ENCODE measurements around the gene UBL3. TPM values are rescaled to one million over a fixed set of nuclear protein-coding genes. Genes with fewer than 3 reads are reported as not detected.

UBL3 gene
- total RNA-seq, 1 experiment from 2014 or later: 11.1 TPM

DNA sequence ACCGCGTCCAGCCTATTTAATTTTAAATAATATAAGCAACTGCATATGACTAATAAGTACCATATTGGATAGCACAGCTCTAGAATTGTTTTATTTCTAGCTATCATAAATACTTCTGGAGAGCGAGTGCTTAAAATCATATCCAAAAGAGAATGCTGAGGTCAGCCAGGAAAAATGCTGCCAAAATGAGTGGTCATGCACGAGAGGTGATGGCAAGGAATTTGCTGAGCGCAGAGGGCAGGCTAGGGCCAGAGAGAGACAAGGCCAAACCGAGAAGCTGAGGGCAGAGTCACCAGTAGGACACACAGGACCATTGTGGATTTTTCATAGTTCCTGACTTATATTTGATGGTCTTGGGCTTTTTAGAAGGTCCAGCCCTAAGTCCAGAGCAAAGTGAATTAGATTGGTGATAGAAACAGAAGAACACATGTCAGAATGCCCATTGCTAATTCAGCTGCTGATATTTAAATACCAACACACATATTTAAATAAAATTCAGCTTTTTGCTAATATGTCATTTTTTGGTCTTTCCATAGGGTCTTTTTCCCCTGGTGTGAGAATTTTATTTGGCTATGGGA is 33.6 kb upstream of the UBL3 start:
- Histone ChIP-seq H3K4me1 (ENCODE audit: control insufficient read depth, insufficient read depth, low read length) (no peaks in the 10 kb centered on the region), H3K4me3 (ENCODE audit: low read depth in 2 of 2, low read length in 2 of 2) (no peak overlapping the region), H3K9me3 (ENCODE audit: control insufficient read depth, insufficient read depth, low read depth, low read length) (no peaks in the 10 kb centered on the region), H3K27ac (ENCODE audit: low read length) (no peak overlapping the region), H3K36me3 (ENCODE audit: control insufficient read depth, insufficient read depth, low read length) (no peaks in the 10 kb centered on the region), H3K27me3 (ENCODE audit: control insufficient read depth, insufficient read depth, low read length) (no peaks in the 10 kb centered on the region)
- ChIA-PET CTCF (no interaction called here), POLR2A (no interaction called here)
- in situ Hi-C loops (cut with HindIII; ENCODE audit: low pct_unique_long_range_greater_than_20kb, low sequenced_read_pairs): no loop called here
- DNase-seq (ENCODE audit: low read depth, low spot score): no peak
- intact Hi-C loops (cut with micrococcal nuclease; ENCODE audit: unreplicated experiment): no loop called here
- no TSS peak for BruUV-seq (replicated peaks)
- no peak for ATAC-seq
- TF ChIP-seq SIN3A (IDR thresholded peaks at IDR 0.05; ENCODE audit: borderline replicate concordance, insufficient read depth, low read depth, low read length) (no peak), TCF7L2 (IDR thresholded peaks at IDR 0.05; ENCODE audit: low read depth, low read length) (no peak)
- TF ChIP-seq, protein P1, sequence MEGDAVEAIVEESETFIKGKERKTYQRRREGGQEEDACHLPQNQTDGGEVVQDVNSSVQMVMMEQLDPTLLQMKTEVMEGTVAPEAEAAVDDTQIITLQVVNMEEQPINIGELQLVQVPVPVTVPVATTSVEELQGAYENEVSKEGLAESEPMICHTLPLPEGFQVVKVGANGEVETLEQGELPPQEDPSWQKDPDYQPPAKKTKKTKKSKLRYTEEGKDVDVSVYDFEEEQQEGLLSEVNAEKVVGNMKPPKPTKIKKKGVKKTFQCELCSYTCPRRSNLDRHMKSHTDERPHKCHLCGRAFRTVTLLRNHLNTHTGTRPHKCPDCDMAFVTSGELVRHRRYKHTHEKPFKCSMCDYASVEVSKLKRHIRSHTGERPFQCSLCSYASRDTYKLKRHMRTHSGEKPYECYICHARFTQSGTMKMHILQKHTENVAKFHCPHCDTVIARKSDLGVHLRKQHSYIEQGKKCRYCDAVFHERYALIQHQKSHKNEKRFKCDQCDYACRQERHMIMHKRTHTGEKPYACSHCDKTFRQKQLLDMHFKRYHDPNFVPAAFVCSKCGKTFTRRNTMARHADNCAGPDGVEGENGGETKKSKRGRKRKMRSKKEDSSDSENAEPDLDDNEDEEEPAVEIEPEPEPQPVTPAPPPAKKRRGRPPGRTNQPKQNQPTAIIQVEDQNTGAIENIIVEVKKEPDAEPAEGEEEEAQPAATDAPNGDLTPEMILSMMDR (IDR thresholded peaks at IDR 0.05): no peak

DNA sequence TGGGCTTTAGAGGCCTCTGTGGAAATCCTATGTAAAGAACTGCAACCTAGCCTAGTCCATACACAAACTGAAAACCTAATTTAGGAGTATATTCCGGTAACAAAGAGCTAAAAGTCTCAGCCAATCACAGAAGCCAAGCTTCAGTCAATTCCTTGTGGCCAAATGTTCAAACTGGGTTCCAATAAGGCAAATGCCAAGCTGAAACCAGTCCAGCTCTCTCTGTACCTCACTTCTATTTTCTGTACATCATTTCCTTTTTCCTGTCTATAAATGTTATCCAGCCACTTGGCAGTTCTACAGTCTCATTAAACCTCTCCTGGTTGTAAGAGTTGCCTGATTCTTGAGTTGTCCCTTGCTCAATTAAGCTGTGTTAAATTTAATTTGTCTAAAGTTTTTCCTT is 31.7 kb upstream of the UBL3 start:
- Histone ChIP-seq H3K27me3 (ENCODE audit: control insufficient read depth, insufficient read depth, low read length) (no peaks in the 10 kb centered on the region), H3K36me3 (ENCODE audit: control insufficient read depth, insufficient read depth, low read length) (no peaks in the 10 kb centered on the region), H3K4me1 (ENCODE audit: control insufficient read depth, insufficient read depth, low read length) (no peaks in the 10 kb centered on the region), H3K9me3 (ENCODE audit: control insufficient read depth, insufficient read depth, low read depth, low read length) (no peaks in the 10 kb centered on the region), H3K4me3 (ENCODE audit: low read depth in 2 of 2, low read length in 2 of 2) (no peak overlapping the region), H3K27ac (ENCODE audit: low read length) (no peak overlapping the region)
- POLR2A ChIA-PET: no interaction called here
- TF ChIP-seq SIN3A (IDR thresholded peaks at IDR 0.05; ENCODE audit: borderline replicate concordance, insufficient read depth, low read depth, low read length) (no peak), TCF7L2 (IDR thresholded peaks at IDR 0.05; ENCODE audit: low read depth, low read length) (no peak), POLR2AphosphoS5 (IDR thresholded peaks at IDR 0.05; ENCODE audit: low read depth, low read length) (no peak)
- TF ChIP-seq, protein P1 (IDR thresholded peaks at IDR 0.05): no peak
- TF ChIP-seq, protein P2, sequence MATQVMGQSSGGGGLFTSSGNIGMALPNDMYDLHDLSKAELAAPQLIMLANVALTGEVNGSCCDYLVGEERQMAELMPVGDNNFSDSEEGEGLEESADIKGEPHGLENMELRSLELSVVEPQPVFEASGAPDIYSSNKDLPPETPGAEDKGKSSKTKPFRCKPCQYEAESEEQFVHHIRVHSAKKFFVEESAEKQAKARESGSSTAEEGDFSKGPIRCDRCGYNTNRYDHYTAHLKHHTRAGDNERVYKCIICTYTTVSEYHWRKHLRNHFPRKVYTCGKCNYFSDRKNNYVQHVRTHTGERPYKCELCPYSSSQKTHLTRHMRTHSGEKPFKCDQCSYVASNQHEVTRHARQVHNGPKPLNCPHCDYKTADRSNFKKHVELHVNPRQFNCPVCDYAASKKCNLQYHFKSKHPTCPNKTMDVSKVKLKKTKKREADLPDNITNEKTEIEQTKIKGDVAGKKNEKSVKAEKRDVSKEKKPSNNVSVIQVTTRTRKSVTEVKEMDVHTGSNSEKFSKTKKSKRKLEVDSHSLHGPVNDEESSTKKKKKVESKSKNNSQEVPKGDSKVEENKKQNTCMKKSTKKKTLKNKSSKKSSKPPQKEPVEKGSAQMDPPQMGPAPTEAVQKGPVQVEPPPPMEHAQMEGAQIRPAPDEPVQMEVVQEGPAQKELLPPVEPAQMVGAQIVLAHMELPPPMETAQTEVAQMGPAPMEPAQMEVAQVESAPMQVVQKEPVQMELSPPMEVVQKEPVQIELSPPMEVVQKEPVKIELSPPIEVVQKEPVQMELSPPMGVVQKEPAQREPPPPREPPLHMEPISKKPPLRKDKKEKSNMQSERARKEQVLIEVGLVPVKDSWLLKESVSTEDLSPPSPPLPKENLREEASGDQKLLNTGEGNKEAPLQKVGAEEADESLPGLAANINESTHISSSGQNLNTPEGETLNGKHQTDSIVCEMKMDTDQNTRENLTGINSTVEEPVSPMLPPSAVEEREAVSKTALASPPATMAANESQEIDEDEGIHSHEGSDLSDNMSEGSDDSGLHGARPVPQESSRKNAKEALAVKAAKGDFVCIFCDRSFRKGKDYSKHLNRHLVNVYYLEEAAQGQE (IDR thresholded peaks at IDR 0.05; ENCODE audit: insufficient read depth in 1 of 2, low read depth in 2 of 2, low read length in 1 of 2): no peak
- intact Hi-C loops (cut with micrococcal nuclease; ENCODE audit: unreplicated experiment): no loop called here
- no peak for ATAC-seq
- no TSS peak for BruUV-seq (replicated peaks)
- in situ Hi-C loops (cut with HindIII; ENCODE audit: low pct_unique_long_range_greater_than_20kb, low sequenced_read_pairs): no loop called here
- CTCF ChIA-PET: no interaction called here
- DNase-seq (ENCODE audit: low read depth, low spot score): no peak
